Uterus (tissue), 2 donors: ENCODE results near the gene PPM1F.

ENCODE experiments used
- CTCF ChIP-seq, 4 experiments: fragments of 200-600 bp in 2 of 4; fragments of 450-650 bp in 2 of 4; sonication (generic) in 2 of 4; IDR thresholded peaks; one replicate each; pipeline ENCODE4 v1.5.1; 2016 to 2019; ENCODE audit warnings: antibody characterized with exemption in 4 of 4, mild to moderate bottlenecking in 2 of 4, moderate library complexity in 1 of 4
- POLR2A ChIP-seq, 2 donors: fragments of 450-650 bp; IDR thresholded peaks; one replicate each; pipeline ENCODE4 v1.6.1; 2016; ENCODE audit warnings: antibody characterized with exemption in 2 of 2, mild to moderate bottlenecking in 1 of 2, moderate library complexity in 1 of 2

DNA sequence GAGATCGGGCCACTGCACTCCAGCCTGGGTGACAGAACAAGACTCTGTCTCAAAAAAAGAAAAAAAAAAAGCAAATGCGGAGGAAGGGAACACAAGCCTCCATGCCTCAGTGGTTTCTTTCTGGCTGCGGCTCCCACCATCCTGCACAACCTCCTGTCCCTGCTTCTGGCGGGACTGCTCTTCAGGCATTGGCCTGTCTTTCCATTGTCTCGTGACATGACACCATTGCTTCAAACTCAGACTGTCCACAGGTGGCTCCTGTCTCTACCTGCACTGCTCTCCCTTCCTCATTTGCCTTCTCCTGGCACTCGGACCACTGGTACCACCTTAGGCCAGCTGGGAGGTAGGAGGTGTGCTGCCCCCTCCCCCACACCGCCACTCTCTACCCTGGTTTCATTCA, 10.6 kb upstream of the PPM1F start:
- TF ChIP-seq CTCF (IDR thresholded peaks at IDR 0.05) (no peak), POLR2A (IDR thresholded peaks at IDR 0.05) (no peak)
